Brain microvascular endothelial cell (primary cell): ENCODE data around the gene DYNC2LI1.

ENCODE experiments used
- DNase-seq: peaks from one replicate; pipeline ENCODE4 v3.0.0-alpha.2; 2020
- H3K27ac ChIP-seq: fragments of 250-450 bp; sonication (Bioruptor Pico); 2 replicates; pipeline ENCODE4 v1.5.1; 2020; ENCODE audit warnings: mild to moderate bottlenecking, moderate library complexity
- H3K27me3 ChIP-seq: fragments of 250-450 bp; sonication (Bioruptor Pico); replicated peaks from 2 replicates; pipeline ENCODE4 v1.5.1; 2020; ENCODE audit warnings: mild to moderate bottlenecking
- H3K36me3 ChIP-seq: fragments of 250-450 bp; sonication (Bioruptor Pico); replicated peaks from 2 replicates; pipeline ENCODE4 v1.5.1; 2020; ENCODE audit warnings: mild to moderate bottlenecking
- H3K4me3 ChIP-seq: 2 replicates; pipeline ENCODE4 v1.5.1; 2011; ENCODE audit warnings: low read depth, mild to moderate bottlenecking, control low read depth, low read length, moderate library complexity
- CTCF ChIP-seq: IDR thresholded peaks from 2 replicates; pipeline ENCODE4 v1.5.1; 2011; ENCODE audit warnings: low read depth, mild to moderate bottlenecking, moderate library complexity, low read length, control low read depth, inconsistent platforms; ENCODE audit errors: missing control alignments
- in situ Hi-C: cut with HindIII; loops from 2 replicates; pipeline ENCODE4 v1.10.0; 2017; ENCODE audit warnings: low sequenced_read_pairs, low pct_ligation_motif_present

Gene DYNC2LI1

GRCh38 chr2:43731211-43731610 is 42.6 kb upstream of the DYNC2LI1 start:
- in situ Hi-C loops, result no loop called here
- no peak for DNase-seq
- Histone ChIP-seq H3K27me3 (no peaks in the 10 kb centered on the region), H3K36me3 (no peaks in the 10 kb centered on the region), H3K4me3 (no peak overlapping the region), H3K27ac (no peak overlapping the region)
- TF ChIP-seq CTCF, result no peak

DNA sequence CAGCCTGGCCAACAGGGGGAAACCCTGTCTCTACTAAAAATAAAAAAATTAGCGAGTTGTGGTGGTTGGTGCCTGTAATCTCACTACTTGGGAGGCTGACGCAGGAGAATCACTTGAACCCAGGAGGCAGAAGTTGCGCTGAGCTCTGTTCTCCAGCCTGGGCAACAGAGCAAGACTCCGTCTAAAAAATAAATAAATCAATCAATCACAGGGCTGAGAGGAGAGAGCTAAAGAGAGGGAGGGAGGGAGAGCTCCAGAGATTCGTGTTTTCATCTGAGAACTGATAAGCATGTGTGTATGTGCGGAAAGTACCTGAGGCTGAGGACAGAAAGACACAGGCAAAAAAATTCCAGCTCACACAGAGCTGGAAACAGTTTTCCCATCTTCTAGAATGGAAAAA is 37.2 kb upstream of the DYNC2LI1 start:
- TF ChIP-seq CTCF, result no peak
- in situ Hi-C loops, result no loop called here

DNA sequence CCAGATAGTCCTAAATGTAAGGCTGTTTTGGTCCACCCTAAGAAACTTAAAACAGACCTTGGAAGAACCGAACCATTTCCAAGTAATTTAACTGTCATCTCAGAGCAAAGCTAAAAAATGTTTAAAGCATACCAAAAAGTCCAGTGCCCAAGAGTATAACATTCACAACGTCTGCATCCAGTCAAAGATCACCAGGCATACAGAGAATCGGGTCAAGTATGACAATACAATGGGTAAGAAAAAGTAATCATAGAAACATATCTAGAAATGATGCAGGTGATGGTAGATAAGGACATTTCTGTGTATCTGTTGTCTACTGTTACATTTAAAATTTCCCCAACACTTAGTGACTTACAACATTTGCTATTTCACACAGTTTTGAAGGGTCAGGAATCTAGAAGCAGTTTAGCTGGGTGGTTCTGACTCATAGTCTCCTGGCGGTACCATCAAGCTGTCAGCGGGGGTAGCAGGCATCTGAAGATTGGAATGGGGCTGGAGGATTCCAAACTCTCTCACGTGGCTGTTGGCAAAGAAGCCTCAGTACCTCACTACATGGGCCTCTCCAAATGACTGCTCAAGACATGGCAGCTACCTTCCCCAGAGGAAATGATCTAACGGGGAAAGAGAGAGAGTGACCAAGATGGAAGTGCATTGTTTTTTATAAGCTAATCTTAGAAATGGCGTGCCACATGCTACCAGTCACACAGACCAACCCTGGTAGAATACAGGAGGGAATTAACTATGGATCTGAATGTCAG is 36.6 kb upstream of the DYNC2LI1 start:
- peak; percentile 91 for DNase-seq
- H3K27ac ChIP-seq, result peak overlapping the region; percentile 83
- in situ Hi-C loops, result no loop called here
- H3K4me3 ChIP-seq, result no peak overlapping the region
- TF ChIP-seq CTCF, result no peak
- H3K36me3 ChIP-seq, result no peaks in the 10 kb centered on the region
- H3K27me3 ChIP-seq, result no peaks in the 10 kb centered on the region

More for the DNA sequence above, 37.2 kb upstream of the DYNC2LI1 start:
- H3K27ac ChIP-seq, result peak overlapping the region; percentile 83
- H3K4me3 ChIP-seq, result no peak overlapping the region
- H3K27me3 ChIP-seq, result no peaks in the 10 kb centered on the region
- no peaks in the 10 kb centered on the region for H3K36me3 ChIP-seq
- no peak for DNase-seq

DNA sequence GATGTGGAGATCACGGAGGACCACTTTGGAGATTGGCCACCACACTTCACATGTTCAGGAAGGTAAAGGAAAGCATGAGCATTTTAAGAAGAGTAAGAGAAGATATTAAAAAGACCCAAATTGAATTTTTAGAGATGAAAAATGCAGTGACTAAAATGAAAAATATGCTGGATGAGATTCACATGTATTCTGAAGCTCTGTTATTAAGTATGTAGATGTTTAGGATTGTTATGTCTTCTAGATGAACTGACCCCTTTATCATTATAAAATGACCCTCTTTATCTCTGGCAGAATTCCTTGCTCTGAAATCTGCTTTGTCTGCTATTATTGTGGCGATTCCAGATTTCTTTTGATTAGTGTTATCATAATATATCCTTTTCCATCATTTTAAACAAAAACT is 36.0 kb upstream of the DYNC2LI1 start:
- Histone ChIP-seq H3K36me3 (no peaks in the 10 kb centered on the region), H3K27me3 (no peaks in the 10 kb centered on the region), H3K4me3 (no peak overlapping the region), H3K27ac (peak overlapping the region; percentile 83)
- no peak for TF ChIP-seq CTCF
- DNase-seq, result no peak
- in situ Hi-C loops, result no loop called here

- TF ChIP-seq CTCF, result no peak
- Histone ChIP-seq H3K36me3 (no peaks in the 10 kb centered on the region), H3K27ac (peak overlapping the region; percentile 83), H3K4me3 (no peak overlapping the region), H3K27me3 (no peaks in the 10 kb centered on the region)
- in situ Hi-C loops, result no loop called here
- no peak for DNase-seq
These were observed 35.6 kb upstream of the DYNC2LI1 start for GRCh38 chr2:43738257-43738656.

GRCh38 chr2:43743706-43744105 is 30.1 kb upstream of the DYNC2LI1 start:
- TF ChIP-seq CTCF, result no peak
- in situ Hi-C loops, result no loop called here
- H3K36me3 ChIP-seq, result no peaks in the 10 kb centered on the region
- no peaks in the 10 kb centered on the region for H3K27me3 ChIP-seq
- no peak overlapping the region for H3K4me3 ChIP-seq
- no peak overlapping the region for H3K27ac ChIP-seq
- DNase-seq, result no peak
